Measurements from ENCODE around the gene PPM1E.

DNA sequence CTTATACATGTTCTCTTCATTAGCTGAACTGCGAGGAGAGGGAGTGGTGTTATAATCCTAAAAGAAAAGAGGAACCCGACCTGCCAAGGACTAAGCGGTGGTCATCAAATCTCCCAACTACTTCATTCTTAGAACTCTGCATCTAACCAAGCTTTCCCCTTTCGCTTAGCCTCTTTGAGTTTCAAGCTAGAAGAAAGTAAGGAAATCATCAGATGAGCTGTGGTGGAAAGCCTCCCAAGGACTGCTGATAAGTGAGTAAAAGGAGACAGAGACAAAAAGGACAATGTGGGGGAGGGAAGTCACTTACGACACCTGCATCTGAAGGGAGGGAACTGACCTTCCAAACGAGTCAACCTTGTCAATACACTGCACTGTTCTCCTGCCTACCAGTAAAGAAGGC, 229.7 kb downstream of the PPM1E start:
- no peak for TF ChIP-seq POLR2A (IDR thresholded peaks at IDR 0.05)
- TF ChIP-seq, protein P1, sequence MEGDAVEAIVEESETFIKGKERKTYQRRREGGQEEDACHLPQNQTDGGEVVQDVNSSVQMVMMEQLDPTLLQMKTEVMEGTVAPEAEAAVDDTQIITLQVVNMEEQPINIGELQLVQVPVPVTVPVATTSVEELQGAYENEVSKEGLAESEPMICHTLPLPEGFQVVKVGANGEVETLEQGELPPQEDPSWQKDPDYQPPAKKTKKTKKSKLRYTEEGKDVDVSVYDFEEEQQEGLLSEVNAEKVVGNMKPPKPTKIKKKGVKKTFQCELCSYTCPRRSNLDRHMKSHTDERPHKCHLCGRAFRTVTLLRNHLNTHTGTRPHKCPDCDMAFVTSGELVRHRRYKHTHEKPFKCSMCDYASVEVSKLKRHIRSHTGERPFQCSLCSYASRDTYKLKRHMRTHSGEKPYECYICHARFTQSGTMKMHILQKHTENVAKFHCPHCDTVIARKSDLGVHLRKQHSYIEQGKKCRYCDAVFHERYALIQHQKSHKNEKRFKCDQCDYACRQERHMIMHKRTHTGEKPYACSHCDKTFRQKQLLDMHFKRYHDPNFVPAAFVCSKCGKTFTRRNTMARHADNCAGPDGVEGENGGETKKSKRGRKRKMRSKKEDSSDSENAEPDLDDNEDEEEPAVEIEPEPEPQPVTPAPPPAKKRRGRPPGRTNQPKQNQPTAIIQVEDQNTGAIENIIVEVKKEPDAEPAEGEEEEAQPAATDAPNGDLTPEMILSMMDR (IDR thresholded peaks at IDR 0.05): no peak

All from breast epithelium (tissue), 3 donors.